OCI-LY7 (cell line): Measurements from ENCODE around the gene FARP2. TPM values are rescaled to one million over a fixed set of nuclear protein-coding genes. Genes with fewer than 3 reads are reported as not detected.
"Not testable (repeated sequence)": the region's sequence is repeated elsewhere in the genome, so short reads cannot be mapped to it uniquely, and the experiment has no call there.

ENCODE experiments used
- BruUV-seq: library from RNA; stranded (reverse); fragments of 400-500 nt; replicated peaks from 2 replicates; lab custom pipeline; 2021; lab: Mats Ljungman, UMichigan
- CTCF ChIA-PET: fragments of 300-600 bp; sonication (Branson Sonifier 250); formaldehyde crosslinking; loops from one replicate; lab custom pipeline; 2022; ENCODE audit warnings: antibody characterized with exemption; ENCODE audit not compliant: unreplicated experiment; lab: Charles Lee
- POLR2A ChIA-PET: fragments of 300-600 bp; sonication (Branson Sonifier 250); formaldehyde crosslinking; loops from one replicate; lab custom pipeline; 2022; ENCODE audit warnings: antibody characterized with exemption; lab: Charles Lee
- DNase-seq: peaks from one replicate; pipeline ENCODE4 v3.0.0-alpha.2; 2015; ENCODE audit warnings: low spot score
- H2AFZ ChIP-seq: fragments of 200-600 bp; sonication (generic), shearing (Covaris generic); 2 replicates; pipeline ENCODE4 v1.6.1; 2014; ENCODE audit warnings: mild to moderate bottlenecking, antibody characterized with exemption, low read length, moderate library complexity
- H3K27ac ChIP-seq: fragments of 200-600 bp; sonication (generic); 2 replicates; pipeline ENCODE4 v1.5.1; 2014; ENCODE audit warnings: mixed run types, low read depth, mild to moderate bottlenecking, moderate library complexity, low read length, inconsistent platforms; ENCODE audit not compliant: poor library complexity, severe bottlenecking
- H3K36me3 ChIP-seq: fragments of 200-600 bp; sonication (generic); 2 replicates; pipeline ENCODE4 v1.6.1; 2014; ENCODE audit warnings: mild to moderate bottlenecking, antibody characterized with exemption, low read length, moderate library complexity, mixed read lengths; ENCODE audit not compliant: insufficient read depth
- H3K4me1 ChIP-seq: fragments of 200-600 bp; sonication (generic); 2 replicates; pipeline ENCODE4 v1.5.1; 2014; ENCODE audit warnings: mild to moderate bottlenecking, low read length; ENCODE audit not compliant: insufficient read depth, poor library complexity, severe bottlenecking
- H3K4me2 ChIP-seq: fragments of 200-600 bp; sonication (generic); 2 replicates; pipeline ENCODE4 v1.6.1; 2014; ENCODE audit warnings: mild to moderate bottlenecking, low read length
- H3K4me3 ChIP-seq: fragments of 200-600 bp; sonication (generic); 2 replicates; pipeline ENCODE4 v1.5.1; 2014; ENCODE audit warnings: mild to moderate bottlenecking, low read depth, low read length; ENCODE audit not compliant: poor library complexity, severe bottlenecking
- H3K79me2 ChIP-seq: fragments of 200-600 bp; sonication (generic); 2 replicates; pipeline ENCODE4 v1.6.1; 2016; ENCODE audit warnings: low read depth, mild to moderate bottlenecking, low read length, moderate library complexity, mixed read lengths; ENCODE audit not compliant: insufficient read depth
- H3K9me2 ChIP-seq: fragments of 200-600 bp; sonication (generic); 2 replicates; pipeline ENCODE4 v1.6.1; 2016; ENCODE audit warnings: mild to moderate bottlenecking, low read length, mixed read lengths; ENCODE audit not compliant: insufficient read depth
- H3K9me3 ChIP-seq: fragments of 200-600 bp; sonication (generic); 2 replicates; pipeline ENCODE4 v1.6.1; 2014; ENCODE audit warnings: mild to moderate bottlenecking, mixed run types, low read length, mixed read lengths
- H4K20me1 ChIP-seq: fragments of 200-600 bp; sonication (generic); 2 replicates; pipeline ENCODE4 v1.6.1; 2014; ENCODE audit warnings: mild to moderate bottlenecking, antibody characterized with exemption, low read length, moderate library complexity, mixed read lengths; ENCODE audit not compliant: insufficient read depth
- CTCF ChIP-seq: fragments of 200-600 bp; sonication (generic); conservative IDR thresholded peaks from 2 replicates; pipeline ENCODE4 v1.5.1; 2014; ENCODE audit warnings: mild to moderate bottlenecking, antibody characterized with exemption, low read length, moderate library complexity, mixed read lengths
- EZH2phosphoT487 ChIP-seq: fragments of 200-600 bp; sonication (generic); IDR thresholded peaks from 2 replicates; pipeline ENCODE4 v1.6.1; 2018; ENCODE audit warnings: low read depth, borderline replicate concordance, mild to moderate bottlenecking, mixed run types, antibody characterized with exemption, low read length, moderate library complexity, mixed read lengths
- intact Hi-C: fragments of 100-400 bp; cut with micrococcal nuclease; formaldehyde crosslinking; loops from one replicate; pipeline ENCODE4 v1.10.0; 2022; ENCODE audit not compliant: unreplicated experiment
- total RNA-seq, 2 experiments: library from RNA; depleted of rRNA in 1 of 2; stranded (reverse); fragments of >200 nt in 1 of 2; shearing (Covaris generic) in 1 of 2; gene quantifications; 2 replicates each; pipeline ENCODE4 v1.2.3, GENCODE V29; 2014 to 2022

FARP2 gene
- total RNA-seq, 2 experiments from 2014 or later, result 33.6 to 52.7 TPM

- Histone ChIP-seq H3K4me3 (no peak overlapping the region), H4K20me1 (no peaks in the 10 kb centered on the region), H3K27ac (no peak overlapping the region), H3K4me2 (no peak overlapping the region), H2AFZ (no peak overlapping the region), H3K79me2 (no peaks in the 10 kb centered on the region), H3K9me2 (no peaks in the 10 kb centered on the region), H3K36me3 (peaks cover 27% of the 10 kb centered on the region), H3K9me3 (no peaks in the 10 kb centered on the region), H3K4me1 (peaks cover 8% of the 10 kb centered on the region)
- ChIA-PET CTCF (interaction anchor here (0.7 kb wide), 1 partner anchor 11 kb away, joined by 3 read pairs; no protein-coding TSS in a partner anchor), POLR2A (interaction anchor here (0.8 to 3.1 kb wide), 3 partner anchors 12 to 24 kb away, joined by 3 to 11 read pairs (median 4); no protein-coding TSS in a partner anchor)
- no peak for DNase-seq
- TSS peak; percentile 15 for BruUV-seq
- TF ChIP-seq EZH2phosphoT487 (no peak), CTCF (no peak)
- intact Hi-C loops, result no loop called here
Measured at GRCh38 chr2:241379481-241380480, 23.7 kb downstream of the FARP2 start.

DNA sequence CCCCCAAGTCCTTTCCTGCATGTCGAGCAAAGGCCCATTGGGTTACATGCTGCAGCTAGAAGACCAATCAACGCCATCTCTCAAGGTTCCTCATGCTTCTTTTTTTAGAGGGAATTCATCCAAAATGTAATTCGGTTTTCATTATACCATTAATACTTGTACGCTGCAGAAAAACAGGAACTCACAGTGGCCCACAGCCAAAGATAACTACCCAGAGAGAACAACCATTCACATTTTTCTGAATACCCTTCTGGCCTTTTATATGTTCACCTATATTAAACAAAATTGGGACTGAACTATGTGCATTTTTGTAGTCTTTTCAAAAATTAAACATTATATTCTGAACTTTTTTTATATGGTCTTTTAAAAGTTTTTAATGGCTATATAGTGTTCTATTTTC is 25.8 kb downstream of the FARP2 start:
- POLR2A ChIA-PET, result interaction anchor here (3.1 kb wide), 1 partner anchor 10 kb away, joined by 11 read pairs; no protein-coding TSS in a partner anchor
- H3K27ac ChIP-seq, result no peak overlapping the region
- no peak overlapping the region for H2AFZ ChIP-seq
- BruUV-seq, result no TSS peak
- no peaks in the 10 kb centered on the region for H3K9me3 ChIP-seq
- no peaks in the 10 kb centered on the region for H3K4me1 ChIP-seq
- DNase-seq, result no peak
- H3K4me2 ChIP-seq, result no peak overlapping the region
- no peak for TF ChIP-seq CTCF
- no peak for TF ChIP-seq EZH2phosphoT487
- H3K36me3 ChIP-seq, result peaks cover 7% of the 10 kb centered on the region; the same call in 1 of the 2 replicates
- no peaks in the 10 kb centered on the region for H3K79me2 ChIP-seq
- no peaks in the 10 kb centered on the region for H3K9me2 ChIP-seq
- H4K20me1 ChIP-seq, result no peaks in the 10 kb centered on the region
- CTCF ChIA-PET, result no interaction called here
- H3K4me3 ChIP-seq, result no peak overlapping the region
- intact Hi-C loops, result no loop called here

- H3K9me3 ChIP-seq, DNase-seq, CTCF ChIA-PET, H3K4me1 ChIP-seq, H3K79me2 ChIP-seq, BruUV-seq, H3K4me2 ChIP-seq, H3K36me3 ChIP-seq, H3K9me2 ChIP-seq, H3K4me3 ChIP-seq, H3K27ac ChIP-seq, H4K20me1 ChIP-seq, H2AFZ ChIP-seq, intact Hi-C loops: not testable (repeated sequence)
- POLR2A ChIA-PET, result interaction anchor here (1.2 to 1.4 kb wide), 2 partner anchors 11 to 27 kb away, joined by 3 read pairs; no protein-coding TSS in a partner anchor
Measured at GRCh38 chr2:241385450-241385849, 29.4 kb downstream of the FARP2 start.
